ENCODE results near the gene VTCN1. TPM values are rescaled to one million over a fixed set of nuclear protein-coding genes. Genes with fewer than 3 reads are reported as not detected.

The VTCN1 gene
- total and polyA plus RNA-seq, 2 donors (not counting 3 experiments of a cell fraction or from before 2014, with no cell fraction given): not detected

DNA sequence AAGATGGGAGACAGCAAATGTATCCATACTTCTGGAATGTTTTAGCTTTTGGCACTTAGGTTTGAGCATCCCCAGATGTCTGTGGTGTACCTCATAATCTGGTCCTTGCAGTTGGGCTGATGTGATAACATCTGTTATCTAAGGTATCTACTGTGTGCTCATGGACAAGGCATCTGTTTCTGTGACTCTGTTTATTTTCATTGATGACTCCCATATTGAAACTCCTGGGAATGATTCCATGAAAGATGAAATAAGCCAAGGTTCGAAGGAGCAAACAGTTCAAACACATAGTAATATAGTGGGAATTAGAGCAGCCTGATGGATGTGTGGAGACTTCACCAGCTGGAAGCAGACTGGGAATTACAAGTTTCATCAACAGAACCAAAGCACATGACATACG lies 68.5 kb downstream of the VTCN1 start:
- no peak overlapping the region for H2AFZ ChIP-seq (ENCODE audit: low read depth, low read length)
- intact Hi-C loops (cut with micrococcal nuclease) (no loop called here), dilution Hi-C loops (cut with MboI; ENCODE audit: extremely low pct_ligation_motif_present, low sequenced_read_pairs) (no loop called here)
- H3K9ac ChIP-seq (replicated peaks; ENCODE audit: extremely low read depth, insufficient read depth, low read length): no peak overlapping the region
- no peak overlapping the region for H3K4me2 ChIP-seq (ENCODE audit: insufficient read depth, low read length)
- TF ChIP-seq JUN (IDR thresholded peaks at IDR 0.05; ENCODE audit: borderline replicate concordance, insufficient read depth, insufficient read length, low read depth): no peak
- TF ChIP-seq POLR2A (IDR thresholded peaks at IDR 0.05; ENCODE audit: low read depth, low read length): no peak
- TF ChIP-seq, protein P1, sequence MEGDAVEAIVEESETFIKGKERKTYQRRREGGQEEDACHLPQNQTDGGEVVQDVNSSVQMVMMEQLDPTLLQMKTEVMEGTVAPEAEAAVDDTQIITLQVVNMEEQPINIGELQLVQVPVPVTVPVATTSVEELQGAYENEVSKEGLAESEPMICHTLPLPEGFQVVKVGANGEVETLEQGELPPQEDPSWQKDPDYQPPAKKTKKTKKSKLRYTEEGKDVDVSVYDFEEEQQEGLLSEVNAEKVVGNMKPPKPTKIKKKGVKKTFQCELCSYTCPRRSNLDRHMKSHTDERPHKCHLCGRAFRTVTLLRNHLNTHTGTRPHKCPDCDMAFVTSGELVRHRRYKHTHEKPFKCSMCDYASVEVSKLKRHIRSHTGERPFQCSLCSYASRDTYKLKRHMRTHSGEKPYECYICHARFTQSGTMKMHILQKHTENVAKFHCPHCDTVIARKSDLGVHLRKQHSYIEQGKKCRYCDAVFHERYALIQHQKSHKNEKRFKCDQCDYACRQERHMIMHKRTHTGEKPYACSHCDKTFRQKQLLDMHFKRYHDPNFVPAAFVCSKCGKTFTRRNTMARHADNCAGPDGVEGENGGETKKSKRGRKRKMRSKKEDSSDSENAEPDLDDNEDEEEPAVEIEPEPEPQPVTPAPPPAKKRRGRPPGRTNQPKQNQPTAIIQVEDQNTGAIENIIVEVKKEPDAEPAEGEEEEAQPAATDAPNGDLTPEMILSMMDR (IDR thresholded peaks at IDR 0.05; ENCODE audit: extremely low read depth in 1 of 2, insufficient read depth in 1 of 2, low read depth in 1 of 2, low read length in 2 of 2): no peak
- no peak for TF ChIP-seq MAX (IDR thresholded peaks at IDR 0.05; ENCODE audit: insufficient read depth, insufficient read length)
- no peak for TF ChIP-seq POLR2AphosphoS5 (IDR thresholded peaks at IDR 0.05; ENCODE audit: insufficient read depth, low read depth, low read length)
- TF ChIP-seq GATA2 (IDR thresholded peaks at IDR 0.05; ENCODE audit: insufficient read depth, insufficient read length, low read depth, low read length): no peak
- no peak for TF ChIP-seq EZH2 (IDR thresholded peaks at IDR 0.05; ENCODE audit: borderline replicate concordance, low read depth, low read length, severe bottlenecking)
- no peak for TF ChIP-seq FOS (IDR thresholded peaks at IDR 0.05; ENCODE audit: borderline replicate concordance, insufficient read depth, low read length)
- no peak for TF ChIP-seq MYC (IDR thresholded peaks at IDR 0.05; ENCODE audit: low read depth, low read length)
- H3K4me1 ChIP-seq (ENCODE audit: control insufficient read depth, extremely low read depth, insufficient read depth, low read length): no peaks in the 10 kb centered on the region
- no peaks in the 10 kb centered on the region for H3K79me2 ChIP-seq (ENCODE audit: control insufficient read depth, insufficient read depth, low read length)
- no peak overlapping the region for H3K27ac ChIP-seq (ENCODE audit: insufficient read depth, low read depth, low read length)
- H3K27me3 ChIP-seq (ENCODE audit: control insufficient read depth in 2 of 2, insufficient read depth in 2 of 2, low read length in 2 of 2): no peaks in the 10 kb centered on the region
- FAIRE-seq: no peak
- H3K4me3 ChIP-seq (replicated peaks in 1 of 3; ENCODE audit: insufficient read depth in 1 of 3, low read depth in 1 of 3, low read length in 3 of 3): no peak overlapping the region
- CTCF ChIA-PET: interaction anchor here (1.9 kb wide), 1 partner anchor 14 kb away, joined by 10 read pairs; no protein-coding TSS in a partner anchor
- H3K9me1 ChIP-seq (replicated peaks; ENCODE audit: control insufficient read depth, extremely low read depth, insufficient read depth, low read length): no peaks in the 10 kb centered on the region
- H3K36me3 ChIP-seq (ENCODE audit: control insufficient read depth in 2 of 2, extremely low read depth in 1 of 2, insufficient read depth in 2 of 2, low read length in 2 of 2): no peaks in the 10 kb centered on the region
- H4K20me1 ChIP-seq (replicated peaks; ENCODE audit: control insufficient read depth, extremely low read depth, insufficient read depth, low read length): no peaks in the 10 kb centered on the region
- no peak for DNase-seq (ENCODE audit: low read depth, low spot score)
- BruUV-seq (replicated peaks): no TSS peak
- no peaks in the 10 kb centered on the region for H3K9me3 ChIP-seq (replicated peaks; ENCODE audit: control insufficient read depth, insufficient read depth, low read length)
- POLR2A ChIA-PET: no interaction called here
